Left ventricle myocardium inferior (tissue), 1 donor: ENCODE results near the gene GP9. TPM values are rescaled to one million over a fixed set of nuclear protein-coding genes. Genes with fewer than 3 reads are reported as not detected.

Experiments used
- DNase-seq: peaks from one replicate; pipeline ENCODE4 v3.0.0-alpha.2; 2020
- H3K27ac ChIP-seq: fragments of 200-600 bp; replicated peaks from 2 replicates; pipeline ENCODE4 v1.8.0; 2021
- H3K27me3 ChIP-seq: fragments of 200-600 bp; 2 replicates; pipeline ENCODE4 v1.8.0; 2021; ENCODE audit warnings: low read depth
- H3K36me3 ChIP-seq: fragments of 200-600 bp; 2 replicates; pipeline ENCODE4 v1.8.0; 2021
- H3K4me1 ChIP-seq: fragments of 200-600 bp; 2 replicates; pipeline ENCODE4 v1.8.0; 2021
- H3K4me3 ChIP-seq: fragments of 200-600 bp; 2 replicates; pipeline ENCODE4 v1.8.0; 2021; ENCODE audit warnings: mild to moderate bottlenecking, moderate library complexity
- H3K9me3 ChIP-seq: fragments of 200-600 bp; replicated peaks from 2 replicates; pipeline ENCODE4 v1.8.0; 2021
- intact Hi-C: fragments of 100-400 bp; cut with micrococcal nuclease; formaldehyde crosslinking; loops from one replicate; pipeline ENCODE4 v1.11.0; 2022
- total RNA-seq: library from RNA; stranded (reverse); fragmentation: NEBNext Ultra II Directional; extraction: Animal tissue kit (Norgen Biotek cat#: 25700); gene quantifications from one replicate; pipeline ENCODE4 v1.2.1, GENCODE V29; 2021
- TF ChIP-seq, protein P1 (sequence below): fragments of 200-600 bp; IDR thresholded peaks from 2 replicates; pipeline ENCODE4 v1.8.0; 2021; ENCODE audit warnings: antibody characterized with exemption, mild to moderate bottlenecking, borderline replicate concordance
- donor health status: DM: no; HTN: yes; CAD: no; lungs with severe emphysema.

The GP9 gene
- total RNA-seq, 1 donor from 2014 or later: not detected

DNA sequence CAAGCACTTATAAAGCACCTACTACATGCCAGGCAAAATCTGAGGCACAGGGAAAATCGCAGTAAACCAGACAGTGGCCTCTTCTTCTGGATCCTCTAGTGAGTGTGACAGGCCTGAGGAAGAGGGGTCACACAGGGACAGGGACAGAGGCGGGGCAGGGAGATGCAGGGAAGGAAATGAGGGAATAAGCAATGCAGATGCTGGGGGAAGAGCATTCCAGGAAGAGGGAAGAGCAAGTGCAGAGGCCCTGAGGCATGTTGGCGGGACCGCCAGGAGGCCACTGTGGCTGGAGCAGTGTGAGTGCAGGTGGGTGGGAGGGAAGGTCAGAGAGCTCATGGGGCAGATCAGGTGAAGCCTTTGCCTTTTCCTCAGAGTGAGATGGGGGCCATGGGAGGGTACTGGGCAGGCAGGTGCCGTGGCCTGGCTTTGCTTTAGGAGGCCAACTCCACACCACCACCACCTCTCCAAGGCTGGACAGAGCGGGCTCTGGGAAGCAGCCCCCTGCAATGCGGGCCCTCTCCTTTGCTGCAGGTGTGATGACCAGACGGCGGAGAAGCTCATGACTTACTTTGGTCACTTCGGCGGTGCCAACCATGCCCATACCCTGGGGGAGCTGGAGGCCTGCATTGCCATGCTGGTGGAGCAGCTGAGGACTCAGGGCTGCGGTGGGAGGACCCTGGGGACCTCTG is 26.8 kb upstream of the GP9 start:
- H3K9me3 ChIP-seq: peaks cover 5% of the 10 kb centered on the region
- H3K36me3 ChIP-seq: peaks cover 4% of the 10 kb centered on the region
- H3K27me3 ChIP-seq: no peaks in the 10 kb centered on the region
- TF ChIP-seq, protein P1, sequence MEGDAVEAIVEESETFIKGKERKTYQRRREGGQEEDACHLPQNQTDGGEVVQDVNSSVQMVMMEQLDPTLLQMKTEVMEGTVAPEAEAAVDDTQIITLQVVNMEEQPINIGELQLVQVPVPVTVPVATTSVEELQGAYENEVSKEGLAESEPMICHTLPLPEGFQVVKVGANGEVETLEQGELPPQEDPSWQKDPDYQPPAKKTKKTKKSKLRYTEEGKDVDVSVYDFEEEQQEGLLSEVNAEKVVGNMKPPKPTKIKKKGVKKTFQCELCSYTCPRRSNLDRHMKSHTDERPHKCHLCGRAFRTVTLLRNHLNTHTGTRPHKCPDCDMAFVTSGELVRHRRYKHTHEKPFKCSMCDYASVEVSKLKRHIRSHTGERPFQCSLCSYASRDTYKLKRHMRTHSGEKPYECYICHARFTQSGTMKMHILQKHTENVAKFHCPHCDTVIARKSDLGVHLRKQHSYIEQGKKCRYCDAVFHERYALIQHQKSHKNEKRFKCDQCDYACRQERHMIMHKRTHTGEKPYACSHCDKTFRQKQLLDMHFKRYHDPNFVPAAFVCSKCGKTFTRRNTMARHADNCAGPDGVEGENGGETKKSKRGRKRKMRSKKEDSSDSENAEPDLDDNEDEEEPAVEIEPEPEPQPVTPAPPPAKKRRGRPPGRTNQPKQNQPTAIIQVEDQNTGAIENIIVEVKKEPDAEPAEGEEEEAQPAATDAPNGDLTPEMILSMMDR: no peak
- H3K4me3 ChIP-seq: no peak overlapping the region
- intact Hi-C loops: no loop called here
- H3K4me1 ChIP-seq: peaks cover 15% of the 10 kb centered on the region
- H3K27ac ChIP-seq: no peak overlapping the region
- no peak for DNase-seq

DNA sequence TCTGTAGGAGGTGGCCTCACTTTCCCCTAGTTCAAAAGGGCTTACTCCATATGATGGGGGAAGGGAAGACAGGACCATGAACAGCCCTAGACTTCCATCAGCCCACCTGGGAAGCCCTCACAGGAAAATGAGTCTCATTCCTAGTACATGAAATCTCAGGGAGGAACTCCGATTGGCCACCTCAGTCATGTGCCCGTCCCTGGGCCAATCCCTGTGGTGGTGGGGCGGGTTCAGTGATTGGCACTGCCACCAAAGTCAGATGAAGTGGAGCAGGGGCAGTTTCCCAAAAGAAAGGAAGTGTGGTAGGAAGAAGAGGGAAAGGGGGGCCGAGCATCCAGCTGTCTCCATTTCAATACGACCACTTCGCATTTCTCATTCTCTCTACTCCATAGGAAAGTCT is 25.9 kb upstream of the GP9 start:
- intact Hi-C loops: no loop called here
- TF ChIP-seq, protein P1: no peak
- no peak for DNase-seq
- H3K4me1 ChIP-seq: peaks cover 17% of the 10 kb centered on the region
- H3K9me3 ChIP-seq: peaks cover 5% of the 10 kb centered on the region
- H3K27me3 ChIP-seq: no peaks in the 10 kb centered on the region
- H3K36me3 ChIP-seq: peaks cover 4% of the 10 kb centered on the region
- H3K27ac ChIP-seq: no peak overlapping the region
- no peak overlapping the region for H3K4me3 ChIP-seq

DNA sequence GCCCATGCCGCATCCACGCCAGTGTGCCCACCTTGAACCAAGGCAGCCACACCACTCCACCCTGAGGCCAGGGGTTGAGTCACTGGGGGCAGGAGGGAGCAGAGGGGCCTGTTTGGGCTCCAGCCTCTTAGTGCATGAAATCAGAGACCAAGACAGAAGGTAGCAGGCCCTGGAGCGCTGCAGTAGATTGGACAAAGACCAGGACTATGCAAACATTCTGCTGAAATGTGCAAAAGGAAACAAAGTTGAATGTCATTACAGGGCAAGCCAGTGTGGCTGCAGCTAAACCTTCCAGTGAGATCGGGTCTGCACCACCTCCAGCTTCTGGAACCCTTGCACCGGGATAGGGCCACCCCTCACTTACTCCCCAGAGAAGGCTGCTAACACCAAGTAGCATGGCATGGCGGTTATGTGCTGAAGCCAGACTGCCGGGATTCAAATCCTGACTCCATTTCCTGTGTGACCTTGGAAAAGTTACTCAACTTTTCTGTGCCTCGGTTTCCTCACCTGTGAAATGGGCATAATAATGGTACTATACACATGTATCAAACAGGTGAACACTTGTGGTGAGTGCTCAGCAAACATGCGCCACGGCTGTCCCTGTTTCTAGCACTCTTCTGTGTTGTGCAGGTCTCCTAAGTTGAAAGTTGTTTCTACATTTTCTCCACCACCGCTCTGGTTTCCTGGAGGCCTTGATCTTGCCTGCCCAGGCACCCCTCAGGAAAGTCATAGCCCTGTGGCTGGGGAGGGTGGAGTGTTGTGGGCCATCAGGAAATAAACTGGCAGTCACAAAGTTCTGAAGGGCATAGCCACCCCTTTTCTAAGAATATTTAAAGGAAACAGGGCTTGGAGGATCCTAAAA is 25.0 kb upstream of the GP9 start:
- DNase-seq: no peak
- TF ChIP-seq, protein P1: no peak
- intact Hi-C loops: no loop called here
- Histone ChIP-seq H3K4me3 (no peak overlapping the region), H3K4me1 (peaks cover 19% of the 10 kb centered on the region), H3K27me3 (no peaks in the 10 kb centered on the region), H3K27ac (no peak overlapping the region), H3K9me3 (no peaks in the 10 kb centered on the region), H3K36me3 (peaks cover 3% of the 10 kb centered on the region)

DNA sequence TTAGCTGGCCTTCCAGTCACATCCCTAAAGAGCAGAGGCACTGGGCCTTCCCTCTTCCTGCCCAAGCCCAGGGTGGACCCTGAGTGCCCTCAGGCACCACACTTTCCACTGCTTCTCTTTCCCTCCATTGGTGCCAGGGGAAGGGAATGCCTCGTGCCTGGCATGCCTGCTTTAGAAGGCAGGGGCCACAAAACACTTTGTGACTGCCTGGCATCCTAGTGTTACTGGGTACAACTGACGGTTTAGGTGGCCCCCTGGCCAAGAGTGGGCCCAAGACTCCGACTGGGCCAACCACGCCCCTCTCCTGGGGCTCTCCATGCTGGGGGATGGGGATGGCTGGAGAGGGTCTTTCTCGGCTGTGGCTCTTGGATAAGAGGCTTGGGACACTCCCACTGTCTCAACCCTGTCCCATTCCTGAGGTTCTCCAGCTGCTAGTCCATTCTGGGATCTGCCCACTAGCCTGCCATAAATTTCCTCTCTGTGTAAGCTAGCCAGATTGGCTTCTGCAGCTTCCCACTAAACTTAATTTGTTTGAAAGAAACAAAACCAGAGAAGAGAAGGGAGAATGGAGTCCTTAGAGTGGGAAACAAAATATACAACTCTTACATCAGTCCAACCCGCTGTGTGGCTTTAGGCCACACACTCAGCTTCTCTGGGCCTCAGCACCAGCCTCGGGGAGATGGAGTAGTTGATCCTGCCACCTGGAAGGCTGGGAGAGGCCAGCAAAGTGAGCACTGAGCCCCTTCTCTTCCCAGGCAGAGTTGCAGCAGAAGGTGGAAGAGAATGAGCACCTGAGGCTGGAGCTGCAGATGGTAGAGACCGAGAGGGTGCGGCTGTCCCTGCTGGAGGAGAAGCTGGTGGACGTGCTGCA is 24.1 kb upstream of the GP9 start:
- intact Hi-C loops: no loop called here

DNA sequence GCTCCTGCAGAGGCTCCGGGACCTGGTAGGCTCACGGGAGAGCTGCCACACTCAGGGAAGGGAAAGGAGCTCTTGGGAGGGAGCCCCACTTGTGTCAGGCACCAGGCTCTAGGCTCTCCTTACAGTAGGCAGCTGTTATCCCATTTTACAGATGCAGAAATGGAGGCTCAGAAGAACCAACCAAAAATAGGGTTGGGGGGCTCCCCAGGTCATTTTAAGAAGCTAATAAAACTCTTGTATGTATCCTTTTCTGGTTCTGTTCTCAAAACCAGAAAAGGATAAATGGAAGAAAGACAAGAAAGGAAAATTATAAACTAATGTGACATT is 23.5 kb upstream of the GP9 start:
- DNase-seq: no peak
- Histone ChIP-seq H3K36me3 (no peaks in the 10 kb centered on the region), H3K4me3 (no peak overlapping the region), H3K9me3 (peaks cover 2% of the 10 kb centered on the region), H3K27ac (no peak overlapping the region), H3K27me3 (no peaks in the 10 kb centered on the region), H3K4me1 (peaks cover 19% of the 10 kb centered on the region)
- TF ChIP-seq, protein P1: no peak
- intact Hi-C loops: no loop called here

More for the DNA sequence above, 24.1 kb upstream of the GP9 start:
- TF ChIP-seq, protein P1: no peak
- H3K27ac ChIP-seq: no peak overlapping the region
- H3K9me3 ChIP-seq: no peaks in the 10 kb centered on the region
- H3K27me3 ChIP-seq: no peaks in the 10 kb centered on the region
- no peak for DNase-seq
- H3K4me1 ChIP-seq: peaks cover 19% of the 10 kb centered on the region
- no peaks in the 10 kb centered on the region for H3K36me3 ChIP-seq
- H3K4me3 ChIP-seq: no peak overlapping the region
